Stomach (tissue), 4 donors: ENCODE data around the gene FANCD2OS.

ENCODE experiments used
- CTCF ChIP-seq, 7 experiments: fragments of 450-650 bp in 4 of 7; fragments of 200-600 bp in 3 of 7; sonication (generic) in 3 of 7; IDR thresholded peaks; one replicate each; pipeline ENCODE4 v1.5.1; 2016 to 2019; ENCODE audit warnings: antibody characterized with exemption in 7 of 7, control low read depth in 2 of 7, mild to moderate bottlenecking in 1 of 7
- EP300 ChIP-seq: sonication (generic); formaldehyde crosslinking; IDR thresholded peaks from one replicate; pipeline ENCODE4 v1.6.1; 2017; ENCODE audit warnings: antibody characterized with exemption
- POLR2A ChIP-seq, 4 donors: fragments of 450-650 bp; IDR thresholded peaks; one replicate each; pipeline ENCODE4 v1.6.1; 2016; ENCODE audit warnings: antibody characterized with exemption in 4 of 4, control low read depth in 2 of 4, mild to moderate bottlenecking in 1 of 4, moderate library complexity in 1 of 4
- POLR2AphosphoS5 ChIP-seq, 3 donors: sonication (generic); formaldehyde crosslinking; IDR thresholded peaks; one replicate each; pipeline ENCODE4 v1.6.1; 2016; ENCODE audit warnings: antibody characterized with exemption in 3 of 3

- TF ChIP-seq CTCF (IDR thresholded peaks at IDR 0.05) (no peak), POLR2AphosphoS5 (IDR thresholded peaks at IDR 0.05) (no peak), POLR2A (IDR thresholded peaks at IDR 0.05) (no peak), EP300 (no peak)
Observed at GRCh38 chr3:10142707-10143560, 34.9 kb upstream of the FANCD2OS start.
